Loucy (cell line): ENCODE data around the gene STIM1.

Experiments
- H2AFZ ChIP-seq: fragments of 200-600 bp; sonication (generic); 2 replicates; pipeline ENCODE4 v1.6.0; 2016; ENCODE audit warnings: antibody characterized with exemption, mild to moderate bottlenecking, low read length, moderate library complexity
- H3F3A ChIP-seq: fragments of 200-600 bp; 2 replicates; pipeline ENCODE4 v1.6.0; 2016; ENCODE audit warnings: antibody characterized with exemption, low read depth, mild to moderate bottlenecking
- H3K27me3 ChIP-seq: fragments of 200-600 bp; sonication (generic); 2 replicates; pipeline ENCODE4 v1.6.1; 2014; ENCODE audit warnings: low read length, mild to moderate bottlenecking; ENCODE audit not compliant: insufficient read depth, poor library complexity, severe bottlenecking
- H3K36me3 ChIP-seq: fragments of 200-600 bp; sonication (generic); 2 replicates; pipeline ENCODE4 v1.6.1; 2016; ENCODE audit warnings: low read length; ENCODE audit not compliant: insufficient read depth
- H3K4me1 ChIP-seq: fragments of 200-600 bp; sonication (generic); 2 replicates; pipeline ENCODE4 v1.5.1; 2014; ENCODE audit warnings: low read length, mild to moderate bottlenecking; ENCODE audit not compliant: insufficient read depth, poor library complexity, severe bottlenecking
- H3K4me2 ChIP-seq: fragments of 200-600 bp; sonication (generic); 2 replicates; pipeline ENCODE4 v1.6.0; 2014; ENCODE audit warnings: antibody characterized with exemption, low read length, low read depth, mild to moderate bottlenecking; ENCODE audit not compliant: poor library complexity, severe bottlenecking
- H3K4me3 ChIP-seq: fragments of 200-600 bp; sonication (generic); 2 replicates; pipeline ENCODE4 v1.5.1; 2014; ENCODE audit warnings: low read length, mild to moderate bottlenecking, mixed read lengths; ENCODE audit not compliant: poor library complexity, severe bottlenecking
- H3K79me2 ChIP-seq: fragments of 200-600 bp; sonication (generic); 2 replicates; pipeline ENCODE4 v1.6.1; 2014; ENCODE audit warnings: low read length; ENCODE audit not compliant: insufficient read depth
- H3K9ac ChIP-seq: fragments of 200-600 bp; sonication (generic); 2 replicates; pipeline ENCODE4 v1.6.0; 2014; ENCODE audit warnings: mild to moderate bottlenecking, low read depth, low read length, moderate library complexity; ENCODE audit not compliant: poor library complexity, severe bottlenecking
- H3K9me2 ChIP-seq: fragments of 200-600 bp; sonication (generic); replicated peaks from 2 replicates; pipeline ENCODE4 v1.6.1; 2016; ENCODE audit warnings: low read depth, low read length, mixed read lengths
- H3K9me3 ChIP-seq: fragments of 200-600 bp; sonication (generic); 2 replicates; pipeline ENCODE4 v1.6.1; 2014; ENCODE audit warnings: mild to moderate bottlenecking, antibody characterized with exemption, low read length, low read depth; ENCODE audit not compliant: insufficient read depth
- H4K20me1 ChIP-seq: fragments of 200-600 bp; sonication (generic); 2 replicates; pipeline ENCODE4 v1.6.0; 2014; ENCODE audit warnings: antibody characterized with exemption, low read length, mild to moderate bottlenecking; ENCODE audit not compliant: insufficient read depth, poor library complexity, severe bottlenecking
- CTCF ChIP-seq: fragments of 200-600 bp; sonication (generic); conservative IDR thresholded peaks from 2 replicates; pipeline ENCODE4 v1.5.1; 2014; ENCODE audit warnings: mild to moderate bottlenecking, antibody characterized with exemption, low read length
- EZH2phosphoT487 ChIP-seq: fragments of 200-600 bp; IDR thresholded peaks from 2 replicates; pipeline ENCODE4 v1.6.1; 2018; ENCODE audit warnings: antibody characterized with exemption, mild to moderate bottlenecking, moderate library complexity, borderline replicate concordance

STIM1 gene

GRCh38 chr11:3820971-3821370 lies 34.5 kb upstream of the STIM1 start:
- Histone ChIP-seq H3K4me3 (no peak overlapping the region), H3K4me2 (no peak overlapping the region), H3K4me1 (peaks cover 9% of the 10 kb centered on the region), H3K9me2 (no peaks in the 10 kb centered on the region), H3F3A (no peaks in the 10 kb centered on the region), H3K79me2 (no peaks in the 10 kb centered on the region), H2AFZ (no peak overlapping the region), H3K9me3 (no peaks in the 10 kb centered on the region), H3K9ac (no peak overlapping the region), H3K36me3 (peaks cover 6% of the 10 kb centered on the region; the same call in 1 of the 2 replicates), H3K27me3 (no peaks in the 10 kb centered on the region), H4K20me1 (no peaks in the 10 kb centered on the region)
- TF ChIP-seq EZH2phosphoT487, result no peak
- no peak for TF ChIP-seq CTCF

- H3F3A ChIP-seq, result no peaks in the 10 kb centered on the region
- peaks cover 19% of the 10 kb centered on the region; the same call in 1 of the 2 replicates for H3K36me3 ChIP-seq
- H3K9me2 ChIP-seq, result no peaks in the 10 kb centered on the region
- H3K9ac ChIP-seq, result no peak overlapping the region
- H3K4me1 ChIP-seq, result peaks cover 5% of the 10 kb centered on the region
- H2AFZ ChIP-seq, result no peak overlapping the region
- TF ChIP-seq EZH2phosphoT487 (no peak), CTCF (no peak)
- H3K79me2 ChIP-seq, result no peaks in the 10 kb centered on the region; the same call in 1 of the 2 replicates
- H3K9me3 ChIP-seq, result no peaks in the 10 kb centered on the region
- H3K27me3 ChIP-seq, result no peaks in the 10 kb centered on the region
- H3K4me3 ChIP-seq, result no peak overlapping the region
- peaks cover under 1% of the 10 kb centered on the region for H4K20me1 ChIP-seq
- no peak overlapping the region for H3K4me2 ChIP-seq
These were observed 33.2 kb upstream of the STIM1 start for GRCh38 chr11:3822312-3822711.

DNA sequence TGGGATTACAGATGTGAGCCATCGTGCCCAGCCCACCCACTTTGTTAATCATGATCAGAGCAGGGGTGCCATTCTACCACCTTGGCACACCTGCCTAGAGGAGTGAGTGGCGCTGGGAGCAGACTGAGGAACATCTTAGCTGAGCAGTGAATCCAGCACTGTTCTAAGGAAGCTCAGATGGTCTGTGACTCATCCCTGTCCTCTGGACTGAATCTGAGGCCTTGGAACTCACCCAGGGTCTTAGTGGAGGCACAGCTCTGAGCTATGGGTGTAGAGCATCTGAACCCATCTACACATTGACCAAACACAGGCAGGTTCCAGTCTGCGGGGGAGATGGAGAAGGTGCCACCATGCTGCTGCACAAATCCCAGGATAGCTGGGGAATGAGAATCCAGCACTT lies 32.2 kb upstream of the STIM1 start:
- Histone ChIP-seq H4K20me1 (peaks cover 7% of the 10 kb centered on the region), H2AFZ (no peak overlapping the region), H3K4me1 (no peaks in the 10 kb centered on the region), H3K9me3 (no peaks in the 10 kb centered on the region), H3K27me3 (no peaks in the 10 kb centered on the region), H3K4me2 (no peak overlapping the region), H3K4me3 (no peak overlapping the region), H3K79me2 (no peaks in the 10 kb centered on the region; the same call in 1 of the 2 replicates), H3K36me3 (peaks cover 29% of the 10 kb centered on the region; the same call in 1 of the 2 replicates), H3K9me2 (no peaks in the 10 kb centered on the region), H3F3A (no peaks in the 10 kb centered on the region), H3K9ac (no peak overlapping the region)
- TF ChIP-seq CTCF (no peak), EZH2phosphoT487 (no peak)
